H1 (cell line): ENCODE results near the gene ALPL.
"Not testable (repeated sequence)": the region's sequence is repeated elsewhere in the genome, so short reads cannot be mapped to it uniquely, and the experiment has no call there.

Experiments used
- HDAC6 ChIP-seq: IDR thresholded peaks from one replicate; pipeline ENCODE4 v1.7.1; 2012; ENCODE audit warnings: low read depth, mild to moderate bottlenecking, inconsistent platforms, low read length, moderate library complexity
- MAX ChIP-seq: IDR thresholded peaks from 2 replicates; pipeline ENCODE4 v1.6.1; 2012; ENCODE audit warnings: inconsistent platforms
- TF ChIP-seq, protein P1 (sequence below), 3 experiments: IDR thresholded peaks; 1 replicate in 2 of 3; 2 replicates in 1 of 3; pipeline versions ENCODE4 v1.5.1 to v1.6.1; 2011; ENCODE audit warnings: low read length in 3 of 3, mild to moderate bottlenecking in 3 of 3, inconsistent platforms in 2 of 3, low read depth in 1 of 3, moderate library complexity in 1 of 3; ENCODE audit not compliant: insufficient read depth in 1 of 3; ENCODE audit errors: control extremely low read depth in 1 of 3

GRCh38 chr1:21519486-21520070, 10.4 kb downstream of the ALPL start:
- not testable (repeated sequence) for TF ChIP-seq HDAC6, MAX
- TF ChIP-seq, protein P1, sequence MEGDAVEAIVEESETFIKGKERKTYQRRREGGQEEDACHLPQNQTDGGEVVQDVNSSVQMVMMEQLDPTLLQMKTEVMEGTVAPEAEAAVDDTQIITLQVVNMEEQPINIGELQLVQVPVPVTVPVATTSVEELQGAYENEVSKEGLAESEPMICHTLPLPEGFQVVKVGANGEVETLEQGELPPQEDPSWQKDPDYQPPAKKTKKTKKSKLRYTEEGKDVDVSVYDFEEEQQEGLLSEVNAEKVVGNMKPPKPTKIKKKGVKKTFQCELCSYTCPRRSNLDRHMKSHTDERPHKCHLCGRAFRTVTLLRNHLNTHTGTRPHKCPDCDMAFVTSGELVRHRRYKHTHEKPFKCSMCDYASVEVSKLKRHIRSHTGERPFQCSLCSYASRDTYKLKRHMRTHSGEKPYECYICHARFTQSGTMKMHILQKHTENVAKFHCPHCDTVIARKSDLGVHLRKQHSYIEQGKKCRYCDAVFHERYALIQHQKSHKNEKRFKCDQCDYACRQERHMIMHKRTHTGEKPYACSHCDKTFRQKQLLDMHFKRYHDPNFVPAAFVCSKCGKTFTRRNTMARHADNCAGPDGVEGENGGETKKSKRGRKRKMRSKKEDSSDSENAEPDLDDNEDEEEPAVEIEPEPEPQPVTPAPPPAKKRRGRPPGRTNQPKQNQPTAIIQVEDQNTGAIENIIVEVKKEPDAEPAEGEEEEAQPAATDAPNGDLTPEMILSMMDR (IDR thresholded peaks at IDR 0.05; ENCODE audit: control extremely low read depth in 1 of 3, insufficient read depth in 1 of 3, low read depth in 1 of 3, low read length in 3 of 3) = not testable (repeated sequence)
